HK-2 (cell line): Measurements from ENCODE around the gene DOCK8.

Source experiments
- DNase-seq: peaks from one replicate; pipeline ENCODE4 v3.0.0-alpha.2; 2018; ENCODE audit not compliant: unreplicated experiment

Gene DOCK8

DNA sequence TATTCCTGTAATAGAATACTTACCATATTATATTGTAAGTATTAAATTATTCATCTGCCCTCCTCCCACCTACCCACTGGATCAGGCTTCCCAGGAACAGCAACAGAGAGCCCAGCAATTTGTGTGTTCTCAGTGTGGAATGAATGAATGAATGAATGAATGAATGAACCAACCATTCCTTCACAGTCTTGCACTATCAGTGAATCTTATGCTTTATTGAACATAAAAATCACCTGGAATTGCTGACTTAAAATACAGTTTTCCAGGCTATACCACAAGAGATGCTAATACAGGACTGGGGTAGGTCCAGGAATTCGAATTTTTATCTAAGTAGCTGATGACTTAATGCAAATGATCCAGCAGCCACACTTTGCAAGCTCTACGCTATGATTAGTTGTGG, 51.6 kb downstream of the DOCK8 start:
- DNase-seq = no peak

DNA sequence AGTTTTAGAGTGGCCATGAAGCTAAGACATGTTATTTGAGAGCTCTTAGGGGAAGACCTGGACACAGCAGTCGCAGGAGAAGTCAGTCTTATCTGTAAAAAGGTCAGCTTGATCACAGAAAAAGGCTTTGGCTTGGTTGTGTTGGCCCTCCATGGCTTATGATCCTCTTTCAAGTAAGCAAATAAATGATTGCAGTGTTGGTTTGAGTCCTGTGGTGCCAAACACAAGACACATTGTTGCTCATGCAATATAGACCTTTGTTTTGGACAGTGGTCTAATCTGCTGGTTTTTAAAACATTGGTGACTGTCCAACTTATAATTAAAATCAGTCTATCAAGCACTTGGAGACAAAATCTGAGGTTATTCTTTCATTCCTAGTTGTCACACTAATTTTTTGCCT, 54.0 kb downstream of the DOCK8 start:
- DNase-seq = no peak

DNA sequence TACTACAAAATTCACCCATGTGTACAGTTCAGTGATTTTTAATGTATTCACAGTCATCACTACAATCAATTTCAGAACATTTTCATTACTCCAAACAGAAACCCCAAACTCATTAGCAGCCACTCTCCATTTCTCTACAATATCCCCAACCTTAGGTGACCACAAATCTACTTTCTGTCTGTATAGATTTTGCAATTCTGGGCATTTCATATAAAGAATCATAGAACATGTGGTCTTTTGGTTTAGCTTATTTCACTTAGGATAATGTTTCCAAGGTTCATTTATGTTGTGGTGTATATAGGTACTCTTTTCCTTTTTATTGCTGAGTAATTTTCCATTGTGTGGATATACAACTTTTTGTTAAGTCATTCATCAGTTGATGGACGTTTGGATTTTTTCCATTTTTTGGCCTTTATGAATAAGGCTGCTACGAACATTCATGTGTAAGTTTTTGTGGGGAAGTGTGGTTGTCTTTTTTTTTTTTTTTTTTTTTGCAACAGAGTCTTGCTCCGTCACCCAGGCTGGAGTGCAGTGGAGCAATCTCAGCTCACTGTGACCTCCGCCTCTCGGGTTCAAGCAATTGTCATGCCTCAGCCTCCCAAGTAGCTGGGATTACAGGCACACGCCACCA, 54.5 kb downstream of the DOCK8 start:
- no peak for DNase-seq

DNA sequence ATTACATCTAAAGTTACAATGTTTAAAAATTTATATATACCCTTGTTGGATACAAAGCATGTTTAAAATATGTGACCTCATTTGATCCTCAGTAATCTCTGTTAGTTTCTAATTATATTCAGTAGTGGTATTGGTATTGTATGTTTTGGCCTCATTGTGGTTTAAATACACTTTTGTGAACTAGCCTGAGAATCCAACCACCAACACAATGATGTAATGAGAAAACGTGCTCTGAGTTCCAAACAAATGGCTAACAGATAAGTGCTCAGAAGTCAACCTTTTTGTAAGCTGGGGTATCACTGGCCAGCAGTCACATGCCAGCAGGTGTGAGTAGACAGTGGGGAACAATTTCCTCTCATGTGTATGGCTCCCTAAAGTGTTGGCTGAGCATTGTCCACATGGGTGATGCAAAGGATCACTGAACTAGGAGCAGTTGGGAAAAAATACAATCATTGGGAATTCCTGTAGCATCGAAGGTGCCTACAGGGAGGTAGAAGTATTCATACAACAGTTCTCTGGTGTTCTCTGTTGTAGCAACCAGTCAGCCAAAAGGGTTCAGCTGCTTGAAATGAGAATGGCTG, 56.1 kb downstream of the DOCK8 start:
- DNase-seq = no peak

DNA sequence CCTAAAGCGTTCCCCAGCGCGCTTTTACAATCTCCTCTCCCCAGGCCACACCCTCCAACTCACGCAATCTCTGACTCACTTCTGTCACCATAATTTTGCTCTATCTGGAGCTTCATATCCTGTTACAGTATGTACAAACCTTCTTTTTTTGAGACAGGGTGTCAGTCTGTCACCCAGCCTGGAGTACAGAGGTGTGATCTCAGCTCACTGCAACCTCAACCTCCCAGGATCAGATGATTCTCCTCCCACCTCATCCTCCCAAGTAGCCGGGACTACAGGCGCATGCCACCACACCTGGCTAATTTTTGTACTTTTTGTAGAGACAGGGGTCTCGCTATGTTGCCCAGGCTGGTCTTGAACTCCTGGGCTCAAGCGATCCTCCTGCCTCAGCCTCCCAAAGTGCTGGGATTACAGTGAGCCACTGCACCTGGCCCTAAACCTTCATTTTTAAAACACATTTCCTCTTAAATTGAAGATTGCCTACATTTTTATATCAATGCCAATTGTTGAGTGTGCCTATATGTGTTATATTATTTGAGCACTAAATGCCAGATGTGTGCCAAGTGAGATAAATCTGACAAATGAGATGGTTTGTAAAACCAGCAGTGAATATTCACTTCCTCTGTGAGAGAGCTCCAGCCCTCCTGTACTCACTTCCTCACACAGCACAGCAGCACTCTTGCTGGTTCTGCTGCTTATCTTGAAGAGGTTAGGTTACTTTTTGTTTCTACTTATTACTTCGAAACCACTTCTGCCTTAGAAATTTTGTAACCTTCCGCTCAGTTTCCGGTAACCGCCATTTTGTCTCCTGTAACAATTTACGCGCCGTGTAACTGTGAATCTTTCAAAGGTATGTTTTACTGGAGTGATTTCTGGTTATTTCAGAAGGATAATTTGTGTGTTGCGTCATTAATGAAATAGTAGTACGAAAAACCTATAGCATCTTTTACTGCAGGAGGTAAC, 57.9 kb downstream of the DOCK8 start:
- DNase-seq = no peak

DNA sequence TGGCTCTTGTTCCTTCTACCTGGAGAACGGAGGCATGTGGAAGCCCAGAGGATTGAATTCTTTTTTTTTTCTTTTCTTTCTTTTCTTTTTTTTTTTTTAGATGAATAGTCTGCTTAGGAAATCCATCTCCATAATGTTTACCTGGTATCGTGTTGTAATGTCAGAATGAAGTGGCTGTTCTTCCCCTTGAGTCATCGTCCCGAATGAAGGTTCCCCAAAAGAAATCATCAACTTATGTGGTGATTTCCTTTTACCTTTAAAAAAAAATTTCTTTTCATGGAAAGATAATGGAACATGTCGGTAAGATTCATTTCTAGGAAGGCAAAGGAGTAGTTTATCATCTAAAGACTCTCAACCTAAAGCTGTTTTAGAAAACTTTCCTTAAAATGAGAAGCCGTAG, 59.7 kb downstream of the DOCK8 start:
- no peak for DNase-seq

DNA sequence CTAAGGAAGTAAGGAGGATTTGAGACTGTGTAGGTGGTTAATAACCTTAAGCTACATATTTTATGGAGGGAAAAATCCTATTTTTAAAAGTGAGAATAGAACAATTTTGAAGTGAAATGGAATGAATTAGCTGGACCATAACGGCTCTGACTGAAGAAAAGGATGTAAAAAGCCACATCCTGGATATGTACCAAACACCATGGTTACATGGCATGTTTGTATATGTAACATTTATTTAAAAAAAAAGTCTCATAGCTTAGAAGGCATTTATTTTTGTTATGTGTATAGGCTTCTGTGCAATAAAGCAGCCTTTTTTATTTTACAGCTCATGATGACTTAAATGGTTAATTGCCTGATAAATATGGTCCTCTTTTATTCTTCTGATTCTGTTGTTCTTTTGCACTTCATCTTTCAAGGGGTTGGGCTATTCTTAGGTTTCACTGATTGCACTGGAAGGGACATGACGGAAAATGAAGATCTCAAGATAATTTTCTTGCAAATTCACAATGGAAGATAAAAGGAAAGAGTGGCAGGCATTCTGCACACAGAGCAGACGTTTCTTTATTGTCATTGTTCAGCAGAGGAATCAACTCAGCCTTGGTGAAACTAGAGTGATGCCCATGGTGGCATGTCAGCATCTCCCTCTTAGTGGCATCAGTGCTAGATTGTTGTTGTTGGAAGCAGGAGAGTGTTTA, 63.1 kb downstream of the DOCK8 start:
- no peak for DNase-seq

DNA sequence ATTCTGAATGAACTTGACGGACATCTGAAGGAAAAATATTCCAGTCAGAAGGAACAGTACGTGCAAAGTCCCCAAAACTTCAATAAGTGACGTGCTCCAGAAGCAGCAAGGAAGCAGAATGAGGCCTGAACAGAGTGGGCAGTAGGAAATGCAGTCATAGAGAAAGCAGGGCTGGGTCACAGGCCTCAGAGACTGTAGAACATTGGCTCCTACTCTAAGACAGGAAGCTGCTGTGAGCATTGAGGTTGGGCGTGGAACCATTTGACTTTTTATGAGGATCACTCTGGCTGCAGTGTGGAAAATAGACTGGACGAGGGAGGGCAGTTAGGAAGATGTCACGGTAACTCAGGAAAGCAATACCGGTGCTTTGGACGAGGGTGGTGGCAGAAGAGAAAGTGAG, 64.0 kb downstream of the DOCK8 start:
- no peak for DNase-seq

DNA sequence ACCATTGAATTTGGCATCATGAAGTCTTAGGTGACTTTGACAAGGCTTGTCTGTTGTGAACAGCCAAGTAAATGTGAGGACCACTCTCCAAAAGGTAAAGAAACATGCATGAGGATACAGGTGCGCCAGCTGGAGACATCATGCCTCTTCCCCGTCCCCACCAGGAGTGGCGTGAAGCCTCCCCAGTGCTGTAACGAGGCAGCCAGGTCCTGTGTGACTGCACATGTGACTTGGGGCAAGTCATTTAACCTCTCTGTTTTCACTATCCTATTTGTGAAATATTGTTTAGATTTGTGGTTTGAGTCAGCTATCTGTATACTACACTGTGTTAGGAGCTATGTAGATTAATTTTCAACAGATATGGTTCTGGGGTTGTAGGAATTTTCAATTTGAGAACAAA, 65.0 kb downstream of the DOCK8 start:
- no peak for DNase-seq

DNA sequence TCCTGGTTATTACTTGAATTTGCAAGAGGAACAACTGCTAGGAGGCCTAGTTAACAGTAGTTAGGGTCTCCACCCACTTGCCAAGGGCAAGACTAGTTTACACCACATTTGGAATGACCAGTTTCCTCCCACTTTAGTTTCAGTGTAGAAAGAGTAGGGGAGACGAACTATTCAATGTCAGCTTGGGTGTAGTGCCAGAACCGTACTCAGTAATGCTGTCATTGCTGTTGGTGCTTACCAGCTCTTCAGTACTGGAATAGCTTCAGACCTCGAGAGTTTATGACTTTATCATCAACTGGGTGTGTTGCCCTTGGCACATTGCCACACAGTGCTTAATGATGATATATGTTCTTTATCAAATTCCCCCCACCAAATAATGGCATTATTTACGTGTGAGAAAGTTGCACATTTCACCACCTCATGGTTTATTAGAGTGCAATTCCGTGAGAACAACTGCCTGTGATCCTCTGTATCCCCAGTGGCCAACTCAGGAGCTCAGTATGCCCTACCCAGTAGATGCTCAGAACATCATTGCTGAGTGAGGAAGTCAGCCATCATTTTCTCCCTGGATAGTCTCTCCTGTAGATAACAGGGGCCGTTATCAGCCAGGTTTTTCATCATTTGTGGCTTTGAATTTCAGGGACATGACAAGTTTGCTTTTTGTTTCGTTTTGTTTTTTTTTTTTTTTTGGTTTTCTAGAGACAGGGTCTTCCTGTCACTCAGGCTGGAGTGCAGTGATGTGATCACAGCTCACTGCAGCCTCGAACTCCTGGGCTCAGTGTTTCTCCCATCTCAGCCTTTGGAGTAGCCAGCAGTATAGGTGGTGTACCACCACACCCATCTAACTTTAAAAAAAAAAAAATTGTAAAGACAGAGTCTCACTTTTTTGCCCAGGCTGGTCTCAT, 67.3 kb downstream of the DOCK8 start:
- DNase-seq = no peak

DNA sequence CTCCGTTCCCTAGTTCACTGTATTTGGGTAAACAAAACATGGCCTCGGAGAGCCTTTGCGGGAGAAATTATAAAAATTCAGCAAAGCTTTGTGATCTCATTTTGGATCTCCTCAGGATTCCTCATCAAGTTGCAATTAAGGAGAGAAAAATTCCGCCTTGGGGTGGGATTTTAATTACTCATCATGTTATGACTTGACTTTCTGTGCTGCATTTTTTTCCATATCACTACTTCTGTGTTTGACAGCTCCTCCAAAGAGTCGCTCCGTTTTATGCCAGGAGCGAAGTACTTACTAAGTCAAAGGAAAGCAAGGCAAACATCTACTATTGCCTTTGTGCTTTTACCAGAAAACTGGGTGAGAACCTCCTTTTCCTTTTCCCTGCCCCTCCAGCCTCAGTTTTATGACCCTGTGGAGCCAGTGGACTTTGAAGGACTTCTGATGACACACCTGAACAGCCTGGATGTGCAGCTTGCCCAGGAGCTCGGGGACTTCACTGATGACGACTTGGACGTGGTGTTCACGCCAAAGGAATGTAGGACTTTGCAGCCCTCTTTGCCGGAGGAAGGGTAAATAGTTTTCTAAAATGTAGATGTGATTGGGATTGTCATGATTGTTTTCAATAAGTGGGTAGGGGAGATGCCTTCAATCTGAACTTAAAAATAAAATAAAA, 71.5 kb downstream of the DOCK8 start:
- DNase-seq = no peak

DNA sequence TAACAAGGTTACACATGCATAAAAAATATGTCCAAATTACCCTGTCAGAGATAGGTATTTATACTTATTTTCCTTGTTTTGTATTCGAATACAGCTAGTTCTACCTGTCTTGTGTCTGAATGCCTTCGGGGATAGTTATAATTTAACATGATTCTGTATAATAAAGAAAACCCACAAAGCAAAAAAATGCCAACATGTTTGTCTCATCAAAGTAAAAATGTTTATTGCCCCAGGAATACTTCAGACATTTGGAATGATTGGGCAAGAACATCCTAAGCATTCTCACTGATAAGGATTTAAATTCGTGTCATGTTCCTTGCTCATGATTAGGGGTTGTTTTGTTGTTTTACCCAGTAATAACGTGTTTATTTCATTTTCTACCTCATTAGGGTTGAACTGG, 74.5 kb downstream of the DOCK8 start:
- no peak for DNase-seq

DNA sequence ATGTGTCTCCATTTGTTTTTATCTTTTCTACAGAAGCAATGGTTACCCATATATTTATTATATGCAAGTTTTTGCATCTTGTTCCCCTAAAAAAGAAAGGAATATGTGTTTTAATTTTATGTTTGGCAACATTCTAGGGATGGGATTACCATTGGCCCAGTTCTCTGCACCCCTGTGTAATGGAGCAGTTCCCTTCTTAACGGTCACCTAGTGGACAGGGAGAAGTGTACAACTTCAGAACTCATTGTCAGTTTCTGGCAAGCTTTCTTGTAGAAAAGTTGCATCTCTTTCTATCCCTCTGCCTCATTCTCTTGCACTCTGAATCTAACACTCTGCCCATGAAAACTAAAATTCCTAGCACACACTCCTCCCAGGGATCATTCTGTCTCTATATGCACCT, 78.2 kb downstream of the DOCK8 start:
- DNase-seq = no peak

DNA sequence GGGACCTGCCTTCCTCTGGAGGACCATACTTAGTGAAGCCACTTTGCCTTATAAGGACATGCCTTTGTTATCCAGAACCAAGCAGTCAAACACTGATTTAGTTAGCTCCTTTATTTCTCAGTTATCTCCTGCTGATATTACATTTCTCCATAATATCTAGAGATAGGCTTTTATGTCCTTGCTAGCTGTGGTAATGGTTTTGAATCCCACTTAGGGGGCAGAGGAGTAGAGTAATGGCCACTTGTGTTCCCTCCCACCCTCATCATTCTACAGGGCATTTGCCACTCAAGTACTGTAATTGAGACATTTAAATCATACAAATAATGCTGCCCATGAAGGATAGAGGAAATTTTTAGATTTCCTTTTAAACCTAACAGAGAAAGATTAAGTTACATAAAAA, 80.9 kb downstream of the DOCK8 start:
- no peak for DNase-seq

DNA sequence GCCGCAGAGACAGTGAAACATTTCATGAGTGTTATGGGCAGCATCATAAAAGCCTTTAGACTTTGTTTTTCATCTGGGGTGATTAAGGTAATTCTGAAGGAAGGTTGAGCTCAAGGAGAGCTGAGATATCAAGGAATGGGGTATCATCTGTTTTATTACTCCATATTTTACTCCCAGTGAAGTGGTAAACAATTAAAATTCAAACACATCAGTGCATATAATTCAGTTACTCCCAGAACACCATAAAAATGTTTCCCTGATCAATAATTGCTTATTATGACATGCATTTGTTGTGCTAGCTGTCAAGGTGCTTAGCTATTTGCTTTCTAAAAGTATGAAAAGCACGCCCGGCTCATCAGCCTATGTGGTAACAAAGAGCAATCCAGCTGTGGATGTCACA, 81.7 kb downstream of the DOCK8 start:
- no peak for DNase-seq

DNA sequence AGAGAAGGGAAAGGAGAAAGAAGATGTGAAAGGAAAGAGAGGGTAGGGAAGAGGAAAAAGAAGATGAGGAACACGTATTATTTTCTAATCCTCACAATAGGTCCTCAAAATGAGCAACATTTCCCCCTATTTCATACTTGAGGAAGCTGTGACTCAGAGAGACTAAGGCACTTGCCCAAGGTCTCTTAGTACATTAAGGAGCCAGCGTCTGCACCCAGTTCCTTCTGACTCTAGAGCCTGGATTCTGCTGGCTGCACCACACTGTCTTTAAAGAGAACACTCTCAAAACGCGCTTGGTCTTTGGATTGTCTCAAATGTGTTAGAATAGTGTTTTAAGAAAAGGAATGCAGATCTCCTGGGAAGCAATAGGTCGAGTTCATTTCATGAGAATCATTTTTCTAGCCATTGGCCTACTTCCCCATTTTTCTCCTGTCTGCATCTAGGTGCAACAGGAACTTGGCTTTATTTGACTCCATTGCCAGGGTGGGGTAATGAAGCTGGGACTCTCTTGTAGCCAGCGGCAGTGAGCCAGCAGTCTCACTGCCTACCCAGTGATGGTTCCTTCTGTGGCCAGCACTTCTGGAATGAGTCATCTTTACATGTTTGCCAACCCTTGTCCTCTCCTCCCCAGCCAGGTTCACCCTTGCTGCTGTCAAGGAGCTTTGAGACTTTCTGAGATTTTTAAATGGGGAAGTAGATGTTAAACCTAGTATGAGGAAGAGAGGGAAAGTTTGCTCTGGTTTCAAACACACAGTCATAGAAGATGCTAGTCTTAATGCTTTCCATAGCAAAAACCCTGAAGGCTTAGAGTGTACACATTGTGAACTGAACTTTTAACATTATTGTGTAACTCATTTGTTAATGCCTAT, 82.7 kb downstream of the DOCK8 start:
- no peak for DNase-seq

DNA sequence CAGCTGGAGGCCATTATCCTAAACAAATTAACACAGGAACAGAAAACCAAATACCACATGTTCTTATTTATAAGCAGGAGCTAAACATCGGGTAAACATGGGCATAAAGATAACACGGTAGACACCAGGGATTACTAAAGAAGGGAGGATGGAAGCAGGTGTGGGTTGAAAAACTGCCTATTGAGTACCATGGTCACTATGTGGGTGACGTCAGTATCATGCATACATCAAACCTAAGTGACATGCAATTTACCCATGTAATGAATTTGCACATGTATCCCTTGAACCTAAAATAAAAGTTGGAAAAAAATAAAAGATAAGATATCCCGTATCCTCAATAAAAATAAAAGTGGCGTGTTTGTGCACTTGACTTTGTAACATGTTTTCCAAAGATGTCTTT, 88.8 kb downstream of the DOCK8 start:
- DNase-seq = no peak

DNA sequence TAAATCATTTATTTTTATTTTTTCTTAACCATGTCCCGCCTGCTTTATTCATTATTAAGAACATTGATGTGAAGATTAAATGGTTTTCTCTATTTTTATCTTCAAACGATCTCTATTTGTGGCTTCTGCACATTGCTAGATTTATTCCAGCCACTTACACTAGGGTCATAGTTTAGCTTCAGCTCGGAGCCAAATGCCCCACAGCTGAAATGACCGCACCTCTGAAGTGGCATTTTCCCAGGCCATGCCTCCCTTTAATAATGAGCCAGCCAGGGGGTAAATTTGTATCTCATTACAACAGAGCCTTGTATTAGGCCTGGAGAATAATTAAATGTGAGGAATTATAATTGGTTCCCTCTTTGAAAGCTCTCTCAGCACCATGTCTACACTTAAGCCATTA, 89.4 kb downstream of the DOCK8 start:
- no peak for DNase-seq

DNA sequence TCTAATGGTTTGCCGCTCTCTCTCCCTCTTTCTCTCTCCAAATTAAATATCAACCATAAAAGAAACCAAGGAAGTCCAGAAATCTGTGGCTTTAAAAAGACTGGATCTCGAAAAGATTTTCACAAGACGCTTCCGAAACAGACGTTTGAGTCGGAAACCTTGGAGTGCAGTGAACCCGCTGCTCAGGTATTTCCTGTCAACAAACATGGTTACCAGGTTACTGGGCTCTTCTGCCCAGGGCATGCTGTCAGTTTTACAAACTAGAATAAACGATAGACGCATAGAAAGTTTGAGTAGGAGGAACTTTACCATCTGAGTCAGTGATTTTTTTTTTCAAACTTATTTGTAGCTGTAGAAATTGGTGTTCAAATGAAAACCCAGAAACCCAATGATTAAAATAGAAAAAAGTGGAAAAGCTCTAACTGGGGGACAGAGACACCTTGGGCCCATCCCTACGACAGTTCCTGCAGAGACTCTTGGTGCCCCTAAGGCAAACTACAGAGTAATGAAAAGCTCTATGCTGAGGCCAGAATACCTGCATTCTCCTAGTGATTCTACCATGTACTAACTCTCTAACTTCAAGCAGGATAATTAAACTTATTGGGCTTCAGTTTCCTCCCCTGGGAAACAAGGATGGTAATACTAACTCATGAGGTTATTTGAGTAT, 90.0 kb downstream of the DOCK8 start:
- DNase-seq = no peak
